Activated T-cell treated with anti-CD3 and anti-CD28 coated beads, Interleukin-2, amount 50 U/mL, for 4 hours (primary cell): ENCODE data around the gene GRM8. TPM values are rescaled to one million over a fixed set of nuclear protein-coding genes. Genes with fewer than 3 reads are reported as not detected.

Source experiments
- ATAC-seq, 2 donors: fragments of 200-7000 bp; cut with Tn5 transposase; one replicate each; pipeline ENCODE4 v1.10.0; 2021
- DNase-seq: peaks from one replicate; pipeline ENCODE4 v3.0.0-alpha.2; 2020
- H3K27me3 Mint-ChIP-seq: one replicate; pipeline ENCODE4 v1.8.0; 2021; ENCODE audit warnings: low read depth, mixed read lengths
- H3K36me3 Mint-ChIP-seq: one replicate; pipeline ENCODE4 v1.8.0; 2022; ENCODE audit warnings: mixed read lengths; ENCODE audit not compliant: insufficient read depth
- H3K4me1 Mint-ChIP-seq: one replicate; pipeline ENCODE4 v1.8.0; 2021; ENCODE audit warnings: low read depth, mixed read lengths
- H3K4me3 Mint-ChIP-seq: one replicate; pipeline ENCODE4 v1.8.0; 2021; ENCODE audit warnings: mild to moderate bottlenecking, moderate library complexity, mixed read lengths
- H3K9me3 Mint-ChIP-seq: one replicate; pipeline ENCODE4 v1.8.0; 2021; ENCODE audit warnings: mixed read lengths
- total RNA-seq, 3 donors: library from RNA; stranded (reverse); gene quantifications; one replicate each; pipeline ENCODE4 v1.2.1, GENCODE V29; 2021

The GRM8 gene
- total RNA-seq, result not detected

- Mint-ChIP-seq H3K9me3 (no peaks in the 10 kb centered on the region), H3K4me3 (peak within 1 kb of the TSS; percentile 83), H3K36me3 (no peaks in the 10 kb centered on the region), H3K27me3 (peaks cover 69% of the 10 kb centered on the region), H3K4me1 (peaks cover 20% of the 10 kb centered on the region)
- ATAC-seq (peak; percentile 38 to 50), DNase-seq (peak; percentile 7)
These were observed at the start of gene GRM8 for GRCh38 chr7:127252778-127253280. GRM8 (minus strand) TSS chr7:127252941.

GRCh38 chr7:127290801-127291361 is 38.1 kb upstream of the GRM8 start:
- ATAC-seq (no peak), DNase-seq (no peak)
- H3K4me1 Mint-ChIP-seq, result no peaks in the 10 kb centered on the region
- no peak overlapping the region for H3K4me3 Mint-ChIP-seq
- no peaks in the 10 kb centered on the region for H3K9me3 Mint-ChIP-seq
- peaks cover 22% of the 10 kb centered on the region for H3K27me3 Mint-ChIP-seq
- no peaks in the 10 kb centered on the region for H3K36me3 Mint-ChIP-seq

GRCh38 chr7:127290116-127290655 is 37.4 kb upstream of the GRM8 start:
- Mint-ChIP-seq H3K27me3 (peaks cover 19% of the 10 kb centered on the region), H3K4me1 (no peaks in the 10 kb centered on the region), H3K36me3 (no peaks in the 10 kb centered on the region), H3K9me3 (no peaks in the 10 kb centered on the region), H3K4me3 (no peak overlapping the region)
- no peak for DNase-seq
- no peak for ATAC-seq

GRCh38 chr7:127287133-127287532 is 34.4 kb upstream of the GRM8 start:
- ATAC-seq (no peak), DNase-seq (no peak)
- Mint-ChIP-seq H3K4me1 (no peaks in the 10 kb centered on the region), H3K27me3 (peaks cover 5% of the 10 kb centered on the region), H3K36me3 (no peaks in the 10 kb centered on the region), H3K4me3 (no peak overlapping the region), H3K9me3 (no peaks in the 10 kb centered on the region)

- ATAC-seq, result no peak
- Mint-ChIP-seq H3K36me3 (no peaks in the 10 kb centered on the region), H3K9me3 (no peaks in the 10 kb centered on the region), H3K27me3 (peaks cover 44% of the 10 kb centered on the region), H3K4me3 (no peak overlapping the region), H3K4me1 (no peaks in the 10 kb centered on the region)
- no peak for DNase-seq
These were observed 17.4 kb upstream of the GRM8 start for GRCh38 chr7:127270093-127270492.

GRCh38 chr7:127266047-127266446 is 13.3 kb upstream of the GRM8 start:
- Mint-ChIP-seq H3K4me3 (no peak overlapping the region), H3K9me3 (no peaks in the 10 kb centered on the region), H3K36me3 (no peaks in the 10 kb centered on the region), H3K27me3 (peaks cover 40% of the 10 kb centered on the region), H3K4me1 (no peaks in the 10 kb centered on the region)
- ATAC-seq (no peak), DNase-seq (no peak)

GRCh38 chr7:127264219-127264618 is 11.5 kb upstream of the GRM8 start:
- Mint-ChIP-seq H3K9me3 (peaks cover 1% of the 10 kb centered on the region), H3K4me1 (no peaks in the 10 kb centered on the region), H3K4me3 (no peak overlapping the region), H3K27me3 (peaks cover 37% of the 10 kb centered on the region), H3K36me3 (peaks cover 1% of the 10 kb centered on the region)
- DNase-seq (no peak), ATAC-seq (no peak)

- Mint-ChIP-seq H3K36me3 (peaks cover 1% of the 10 kb centered on the region), H3K27me3 (peaks cover 54% of the 10 kb centered on the region), H3K4me1 (peaks cover 8% of the 10 kb centered on the region), H3K4me3 (no peak overlapping the region), H3K9me3 (peaks cover 3% of the 10 kb centered on the region)
- ATAC-seq (no peak), DNase-seq (no peak)
These were observed 5.4 kb upstream of the GRM8 start for GRCh38 chr7:127258111-127258510.

- Mint-ChIP-seq H3K27me3 (peaks cover 57% of the 10 kb centered on the region), H3K4me3 (no peak overlapping the region), H3K4me1 (peaks cover 12% of the 10 kb centered on the region), H3K36me3 (peaks cover 1% of the 10 kb centered on the region), H3K9me3 (peaks cover 3% of the 10 kb centered on the region)
- no peak for ATAC-seq
- no peak for DNase-seq
These were observed 4.3 kb upstream of the GRM8 start for GRCh38 chr7:127257086-127257485.

GRCh38 chr7:127256041-127256725 is 3.4 kb upstream of the GRM8 start:
- Mint-ChIP-seq H3K36me3 (peaks cover 1% of the 10 kb centered on the region), H3K4me1 (peaks cover 19% of the 10 kb centered on the region), H3K9me3 (peaks cover 3% of the 10 kb centered on the region), H3K27me3 (peaks cover 57% of the 10 kb centered on the region), H3K4me3 (no peak overlapping the region)
- no peak for ATAC-seq
- DNase-seq, result no peak

GRCh38 chr7:127254163-127254684 is 1.5 kb upstream of the GRM8 start:
- Mint-ChIP-seq H3K4me1 (peaks cover 25% of the 10 kb centered on the region), H3K9me3 (peaks cover 2% of the 10 kb centered on the region), H3K36me3 (no peaks in the 10 kb centered on the region), H3K4me3 (peak overlapping the region; percentile 83), H3K27me3 (peaks cover 67% of the 10 kb centered on the region)
- no peak for ATAC-seq
- no peak for DNase-seq

- peak overlapping the region; percentile 83 for H3K4me3 Mint-ChIP-seq
- no peaks in the 10 kb centered on the region for H3K9me3 Mint-ChIP-seq
- H3K36me3 Mint-ChIP-seq, result no peaks in the 10 kb centered on the region
- H3K27me3 Mint-ChIP-seq, result peaks cover 67% of the 10 kb centered on the region
- H3K4me1 Mint-ChIP-seq, result peaks cover 23% of the 10 kb centered on the region
- DNase-seq (peak; percentile 58), ATAC-seq (peak; percentile 79 to 82)
These were observed 781 bp upstream of the GRM8 start for GRCh38 chr7:127253281-127254162.

GRCh38 chr7:127252377-127252713 is 396 bp downstream of the GRM8 start:
- H3K9me3 Mint-ChIP-seq, result no peaks in the 10 kb centered on the region
- peaks cover 20% of the 10 kb centered on the region for H3K4me1 Mint-ChIP-seq
- no peak for DNase-seq
- peak overlapping the region; percentile 79 for H3K4me3 Mint-ChIP-seq
- H3K36me3 Mint-ChIP-seq, result no peaks in the 10 kb centered on the region
- H3K27me3 Mint-ChIP-seq, result peaks cover 69% of the 10 kb centered on the region
- ATAC-seq, result no peak
